Ovary (tissue), 9 donors: ENCODE data around the gene TYW1B. TPM values are rescaled to one million over a fixed set of nuclear protein-coding genes. Genes with fewer than 3 reads are reported as not detected.
"Not testable (repeated sequence)": the region's sequence is repeated elsewhere in the genome, so short reads cannot be mapped to it uniquely, and the experiment has no call there.

ENCODE experiments used
- DNase-seq, 5 donors: peaks; one replicate each; pipeline ENCODE4 v3.0.0-alpha.2; 2019 to 2020
- H3K27ac ChIP-seq, 2 donors: fragments of 200-600 bp; one replicate each; pipeline versions ENCODE4 v1.5.1 to v1.8.0; 2019 to 2022
- H3K27me3 ChIP-seq: fragments of 200-600 bp; one replicate; pipeline ENCODE4 v1.8.0; 2022
- H3K36me3 ChIP-seq: fragments of 200-600 bp; sonication (generic); one replicate; pipeline ENCODE4 v1.5.1; 2019
- H3K4me1 ChIP-seq: one replicate; pipeline ENCODE4 v1.8.1; 2013; ENCODE audit warnings: mild to moderate bottlenecking, moderate library complexity; ENCODE audit not compliant: insufficient read depth
- H3K4me3 ChIP-seq: fragments of 200-600 bp; sonication (generic); one replicate; pipeline ENCODE4 v1.5.1; 2017
- H3K9me3 ChIP-seq, 2 donors: fragments of 200-600 bp in 1 of 2; sonication (generic) in 1 of 2; one replicate each; pipeline versions ENCODE4 v1.5.1 to v1.8.1; 2013 to 2019; ENCODE audit warnings: mild to moderate bottlenecking in 1 of 2, moderate library complexity in 1 of 2
- CTCF ChIP-seq, 3 donors: fragments of 450-650 bp in 2 of 3; fragments of 200-600 bp in 1 of 3; IDR thresholded peaks; one replicate each; pipeline versions ENCODE4 v1.5.1 to v1.8.0; 2016 to 2022; ENCODE audit warnings: antibody characterized with exemption in 3 of 3, mild to moderate bottlenecking in 1 of 3
- EP300 ChIP-seq: sonication (generic); formaldehyde crosslinking; IDR thresholded peaks from one replicate; pipeline ENCODE4 v1.6.1; 2017; ENCODE audit warnings: antibody characterized with exemption
- POLR2A ChIP-seq: fragments of 450-650 bp; IDR thresholded peaks from one replicate; pipeline ENCODE4 v1.6.1; 2017; ENCODE audit warnings: antibody characterized with exemption, mild to moderate bottlenecking, moderate library complexity
- WGBS, 3 donors: extraction: QIAGEN DNeasy Blood & Tissue Kit in 1 of 3; methylation state at CpG; one replicate each; pipeline versions ENCODE4 v1.1.5 to v1.1.7; 2013 to 2017; 5-methylcytosine and 5-hydroxymethylcytosine counted together
- intact Hi-C, 4 donors: fragments of 100-400 bp; cut with DNase I; formaldehyde crosslinking; loops; one replicate each; pipeline versions ENCODE4 v1.11.0 to v1.15.1; 2022 to 2023
- polyA plus RNA-seq, 2 donors: library from polyadenylated mRNA; stranded (reverse); fragments of 200-250 nt in 1 of 2; fragments of 350-450 nt in 1 of 2; fragmentation: Illumina TruSeq in 1 of 2; extraction: RNeasy Lipid Tissue Mini Kit (QIAGEN cat#74804) in 1 of 2; gene quantifications; one replicate each; pipeline ENCODE4 v1.2.3, GENCODE V29; 2013 to 2014
- total RNA-seq, 7 donors: library from RNA; depleted of rRNA in 2 of 7; stranded (reverse); fragments of >200 nt in 2 of 7; fragmentation: NEBNext Ultra II Directional in 3 of 7; extraction: Animal tissue kit (Norgen Biotek cat#: 25700) in 3 of 7; gene quantifications; one replicate each; pipeline versions ENCODE4 v1.1.0 to v1.2.4, GENCODE V29; 2016 to 2023
- donor health status: DM: no; HTN: no; CAD: no; lungs with moderate emphysema.
- donor health status: DM: no; HTN: no; CAD: no.
- donor health status: Bipolar disorder and iron deficiency.
- donor health status: DM: yes; HTN: yes; CAD: no.
- donor health status: DM: no; HTN: no; CAD: no.
- donor health status: DM: yes; HTN: yes; CAD: no.

TYW1B gene
- total and polyA plus RNA-seq, 9 donors = 2.5 to 7.6 (median 3.0) TPM

- H3K27me3 ChIP-seq, H3K4me3 ChIP-seq, intact Hi-C loops, H3K27ac ChIP-seq, H3K36me3 ChIP-seq, H3K4me1 ChIP-seq, DNase-seq, H3K9me3 ChIP-seq: not testable (repeated sequence)
- WGBS, 3 donors = 92 to 94% (median 92%) methylated on average over 9 of the region's 9 CpGs
These were observed 11.4 kb downstream of the TYW1B start for GRCh38 chr7:72816370-72817157.

GRCh38 chr7:72810437-72810836 lies 17.6 kb downstream of the TYW1B start:
- DNase-seq, H3K27ac ChIP-seq, H3K4me3 ChIP-seq, H3K4me1 ChIP-seq, intact Hi-C loops, H3K9me3 ChIP-seq, H3K36me3 ChIP-seq, H3K27me3 ChIP-seq: not testable (repeated sequence)
- WGBS, 3 donors = 90 to 96% (median 96%) methylated on average over 7 of the region's 7 CpGs

- H3K4me3 ChIP-seq, DNase-seq, H3K27me3 ChIP-seq, intact Hi-C loops, H3K36me3 ChIP-seq, H3K4me1 ChIP-seq, H3K27ac ChIP-seq, H3K9me3 ChIP-seq: not testable (repeated sequence)
- WGBS, 3 donors = 93 to 96% (median 95%) methylated on average over 13 of the region's 13 CpGs
These were observed 19.5 kb downstream of the TYW1B start for GRCh38 chr7:72808511-72808910.

- H3K4me1 ChIP-seq, H3K27ac ChIP-seq, H3K4me3 ChIP-seq, intact Hi-C loops, H3K9me3 ChIP-seq, H3K36me3 ChIP-seq, DNase-seq, H3K27me3 ChIP-seq: not testable (repeated sequence)
- 78 to 87% (median 80%) methylated on average over 6 of the region's 6 CpGs for WGBS, 3 donors
These were observed 21.1 kb downstream of the TYW1B start for GRCh38 chr7:72806851-72807250.

GRCh38 chr7:72805526-72806494 lies 22.2 kb downstream of the TYW1B start:
- Histone ChIP-seq H3K27ac (no peak overlapping the region), H3K27me3 (no peaks in the 10 kb centered on the region), H3K36me3 (no peaks in the 10 kb centered on the region), H3K9me3 (no peaks in the 10 kb centered on the region), H3K4me3 (no peak overlapping the region), H3K4me1 (no peaks in the 10 kb centered on the region)
- 80 to 89% (median 86%) methylated on average over 15 of the region's 15 CpGs for WGBS, 3 donors
- intact Hi-C loops = no loop called here
- DNase-seq = no peak
- no peak for TF ChIP-seq CTCF (IDR thresholded peaks at IDR 0.05)
- no peak for TF ChIP-seq EP300
- TF ChIP-seq POLR2A = no peak

- H3K27me3 ChIP-seq, H3K9me3 ChIP-seq, H3K27ac ChIP-seq, H3K4me3 ChIP-seq, DNase-seq, H3K4me1 ChIP-seq, intact Hi-C loops, H3K36me3 ChIP-seq: not testable (repeated sequence)
- 94 to 98% (median 97%) methylated on average over 8 of the region's 8 CpGs for WGBS, 3 donors
These were observed 24.2 kb downstream of the TYW1B start for GRCh38 chr7:72803778-72804177.

GRCh38 chr7:72801564-72801963 lies 26.4 kb downstream of the TYW1B start:
- intact Hi-C loops, H3K27me3 ChIP-seq: not testable (repeated sequence)
- WGBS, 3 donors = 0 to 46% (median 0%) methylated on average over 1 of the region's 1 CpG

GRCh38 chr7:72795401-72795800 lies 32.6 kb downstream of the TYW1B start:
- H3K9me3 ChIP-seq, H3K27ac ChIP-seq, intact Hi-C loops, DNase-seq, H3K36me3 ChIP-seq, H3K4me3 ChIP-seq, H3K4me1 ChIP-seq, H3K27me3 ChIP-seq: not testable (repeated sequence)
- WGBS, 3 donors = 95 to 100% (median 98%) methylated on average over 2 of the region's 2 CpGs

More at GRCh38 chr7:72801564-72801963, 26.4 kb downstream of the TYW1B start:
- H3K4me1 ChIP-seq, H3K4me3 ChIP-seq, H3K36me3 ChIP-seq, H3K27ac ChIP-seq, DNase-seq, H3K9me3 ChIP-seq: not testable (repeated sequence)
